H1 (cell line): ENCODE data around the gene CD37. TPM values are rescaled to one million over a fixed set of nuclear protein-coding genes. Genes with fewer than 3 reads are reported as not detected.

Experiments used
- CTCF ChIA-PET: fragments of 300-600 bp; sonication (Branson Sonifier 250); formaldehyde crosslinking; loops from one replicate; lab custom pipeline; 2021; ENCODE audit not compliant: partially characterized antibody; lab: Charles Lee
- POLR2A ChIA-PET: fragments of 300-600 bp; sonication (Branson Sonifier 250); formaldehyde crosslinking; loops from one replicate; lab custom pipeline; 2021; ENCODE audit warnings: inconsistent platforms; ENCODE audit not compliant: partially characterized antibody; lab: Charles Lee
- DNase-seq, 2 experiments: peaks; one replicate each; pipeline versions ENCODE4 v3.0.0 to v3.0.0-alpha.2; 2010 to 2022; ENCODE audit warnings: low spot score in 2 of 2, low read depth in 1 of 2, mixed read lengths in 1 of 2
- FAIRE-seq: peaks from 2 replicates; lab custom pipeline; 2011; peaks lifted over from hg19 to GRCh38; lab: Jason Lieb, UNC
- H2AFZ ChIP-seq: 2 replicates; pipeline ENCODE4 v1.8.1; 2012; ENCODE audit warnings: low read length, inconsistent platforms
- H2AK5ac ChIP-seq: 2 replicates; pipeline ENCODE4 v1.6.1; 2013; ENCODE audit warnings: low read depth, low read length
- H2BK120ac ChIP-seq: replicated peaks from 2 replicates; pipeline ENCODE3; 2013; ENCODE audit warnings: low read depth, low read length, inconsistent platforms
- H2BK12ac ChIP-seq: 2 replicates; pipeline ENCODE4 v1.6.1; 2013; ENCODE audit warnings: low read depth, low read length
- H2BK15ac ChIP-seq: 2 replicates; pipeline ENCODE4 v1.6.1; 2013; ENCODE audit warnings: low read length
- H2BK20ac ChIP-seq: 2 replicates; pipeline ENCODE4 v1.6.1; 2013; ENCODE audit warnings: low read length
- H2BK5ac ChIP-seq: 2 replicates; pipeline ENCODE4 v1.6.1; 2013; ENCODE audit warnings: low read depth, low read length
- H3K14ac ChIP-seq: 2 replicates; pipeline ENCODE4 v1.6.1; 2013; ENCODE audit warnings: inconsistent platforms; ENCODE audit not compliant: insufficient read length
- H3K18ac ChIP-seq: 2 replicates; pipeline ENCODE4 v1.6.1; 2013; ENCODE audit warnings: low read length; ENCODE audit errors: extremely low read depth
- H3K23ac ChIP-seq: 2 replicates; pipeline ENCODE4 v1.6.1; 2013; ENCODE audit warnings: inconsistent platforms; ENCODE audit not compliant: insufficient read length
- H3K23me2 ChIP-seq: 2 replicates; pipeline ENCODE4 v1.6.1; 2013; ENCODE audit warnings: low read depth, low read length
- H3K27ac ChIP-seq: 2 replicates; pipeline ENCODE4 v1.6.1; 2011; ENCODE audit warnings: low read depth, low read length, inconsistent platforms
- H3K27me3 ChIP-seq, 4 experiments: replicated peaks in 1 of 4; 1 replicate in 1 of 4; 2 replicates in 3 of 4; pipeline versions ENCODE4 v1.6.1 to v1.8.1; 2011 to 2013; ENCODE audit warnings: low read length in 3 of 4, mild to moderate bottlenecking in 3 of 4, inconsistent platforms in 2 of 4, mixed read lengths in 2 of 4, moderate library complexity in 1 of 4; ENCODE audit not compliant: control insufficient read depth in 3 of 4, insufficient read depth in 3 of 4; ENCODE audit errors: extremely low read depth in 1 of 4
- H3K36me3 ChIP-seq, 4 experiments: 2 replicates each; pipeline versions ENCODE4 v1.6.1 to v1.8.1; 2011 to 2013; ENCODE audit warnings: mild to moderate bottlenecking in 4 of 4, low read length in 3 of 4, moderate library complexity in 2 of 4, control low read depth in 1 of 4, inconsistent platforms in 1 of 4; ENCODE audit not compliant: insufficient read depth in 4 of 4, control insufficient read depth in 2 of 4
- H3K4ac ChIP-seq: replicated peaks from 2 replicates; pipeline ENCODE3; 2013; ENCODE audit warnings: low read length, low read depth, mixed read lengths, inconsistent platforms; ENCODE audit not compliant: insufficient read length
- H3K4me1 ChIP-seq, 4 experiments: replicated peaks in 1 of 4; 1 replicate in 1 of 4; 2 replicates in 3 of 4; pipeline versions ENCODE4 v1.6.1 to v1.8.1; 2011 to 2013; ENCODE audit warnings: low read length in 3 of 4, inconsistent platforms in 2 of 4, mixed read lengths in 1 of 4; ENCODE audit not compliant: insufficient read depth in 4 of 4, control insufficient read depth in 3 of 4
- H3K4me2 ChIP-seq, 2 experiments: 2 replicates each; pipeline versions ENCODE4 v1.6.1 to v1.8.1; 2011 to 2013; ENCODE audit warnings: low read depth in 2 of 2, low read length in 2 of 2, control low read depth in 1 of 2, inconsistent platforms in 1 of 2, mild to moderate bottlenecking in 1 of 2; ENCODE audit not compliant: insufficient read depth in 1 of 2
- H3K4me3 ChIP-seq, 4 experiments: fragments of 200-600, 300-600 bp in 1 of 4; sonication (generic), shearing (Covaris generic), sonication (Bioruptor Twin) in 1 of 4; 2 replicates each; pipeline versions ENCODE4 v1.5.1 to v1.8.1; 2011 to 2016; ENCODE audit warnings: low read length in 4 of 4, low read depth in 3 of 4, control low read depth in 2 of 4, inconsistent platforms in 2 of 4, mild to moderate bottlenecking in 2 of 4, mixed read lengths in 1 of 4, moderate library complexity in 1 of 4; ENCODE audit not compliant: insufficient read depth in 2 of 4; ENCODE audit errors: extremely low read depth in 1 of 4
- H3K56ac ChIP-seq: replicated peaks from 2 replicates; pipeline ENCODE3; 2013; ENCODE audit warnings: low read depth, mild to moderate bottlenecking, mixed read lengths, low read length, inconsistent platforms; ENCODE audit not compliant: insufficient read length
- H3K79me1 ChIP-seq: 2 replicates; pipeline ENCODE4 v1.6.1; 2013; ENCODE audit warnings: low read depth, low read length, control low read depth
- H3K79me2 ChIP-seq, 2 experiments: 2 replicates each; pipeline versions ENCODE4 v1.6.1 to v1.8.1; 2012 to 2013; ENCODE audit warnings: low read length in 2 of 2, mild to moderate bottlenecking in 2 of 2, inconsistent platforms in 1 of 2; ENCODE audit not compliant: insufficient read depth in 2 of 2, control insufficient read depth in 1 of 2
- H3K9ac ChIP-seq, 4 experiments: replicated peaks in 1 of 4; 1 replicate in 1 of 4; 2 replicates in 3 of 4; pipeline versions ENCODE4 v1.6.1 to v1.8.1; 2011 to 2013; ENCODE audit warnings: low read depth in 3 of 4, low read length in 3 of 4, control low read depth in 2 of 4, mild to moderate bottlenecking in 2 of 4, moderate library complexity in 2 of 4, inconsistent platforms in 1 of 4; ENCODE audit errors: extremely low read depth in 1 of 4
- H3K9me3 ChIP-seq, 2 experiments: 2 replicates each; pipeline versions ENCODE4 v1.6.1 to v1.8.1; 2012 to 2013; ENCODE audit warnings: mild to moderate bottlenecking in 2 of 2, moderate library complexity in 2 of 2, control low read depth in 1 of 2, inconsistent platforms in 1 of 2, low read depth in 1 of 2, low read length in 1 of 2, mixed read lengths in 1 of 2; ENCODE audit not compliant: insufficient read depth in 2 of 2
- H4K20me1 ChIP-seq, 2 experiments: replicated peaks in 1 of 2; 2 replicates each; pipeline versions ENCODE3 to v1.8.1; 2011 to 2013; ENCODE audit warnings: inconsistent platforms in 2 of 2, low read length in 2 of 2, mild to moderate bottlenecking in 1 of 2; ENCODE audit not compliant: insufficient read depth in 2 of 2, control insufficient read depth in 1 of 2
- H4K5ac ChIP-seq: 2 replicates; pipeline ENCODE4 v1.6.1; 2013; ENCODE audit warnings: low read length, low read depth, mixed read lengths, inconsistent platforms; ENCODE audit not compliant: insufficient read length
- H4K8ac ChIP-seq: 2 replicates; pipeline ENCODE4 v1.8.0; 2013; ENCODE audit warnings: mild to moderate bottlenecking, moderate library complexity, low read length, inconsistent platforms; ENCODE audit not compliant: insufficient read depth; ENCODE audit errors: extremely low read depth
- H4K91ac ChIP-seq: replicated peaks from 2 replicates; pipeline ENCODE3; 2013; ENCODE audit warnings: low read length, mixed read lengths, inconsistent platforms; ENCODE audit not compliant: insufficient read length
- CBX8 ChIP-seq: fragments of 300-800, 300-1000 bp; sonication (generic); IDR thresholded peaks from 2 replicates; pipeline ENCODE4 v1.7.1; 2016; ENCODE audit warnings: low read depth, low read length, borderline replicate concordance
- GTF2F1 ChIP-seq: IDR thresholded peaks from 2 replicates; pipeline ENCODE4 v1.6.1; 2012; ENCODE audit warnings: low read depth, low read length, improper control_type of control experiment, borderline replicate concordance
- WGBS, 2 experiments: shearing (Covaris generic) in 1 of 2; methylation state at CpG; one replicate each; pipeline versions ENCODE4 v1.1.6 to v1.1.7; 2013 to 2015; ENCODE audit warnings: low lambda C conversion rate in 2 of 2, mixed read lengths in 2 of 2, inconsistent platforms in 1 of 2, low coverage in 1 of 2, missing lambda C conversion rate in 1 of 2; ENCODE audit not compliant: insufficient replicate concordance in 2 of 2, insufficient coverage in 1 of 2, insufficient read length in 1 of 2; ENCODE audit errors: extremely low coverage in 1 of 2, missing lambda C conversion rate in 1 of 2; 5-methylcytosine and 5-hydroxymethylcytosine counted together
- polyA plus RNA-seq, 7 experiments: library from polyadenylated mRNA; depleted of rRNA in 3 of 7; stranded (reverse) in 5 of 7; unstranded in 2 of 7; fragments of >200 nt in 5 of 7; fragments of 200-250 nt in 2 of 7; gene quantifications; 1 replicate in 5 of 7; 2 replicates in 1 of 7; 4 replicates in 1 of 7; pipeline versions ENCODE4 v1.2.1 to v1.2.3, GENCODE V29; 2011 to 2013; ENCODE audit warnings: missing spikeins in 2 of 7, mixed read lengths in 2 of 7
- total RNA-seq: library from RNA; stranded (reverse); fragmentation: NEBNext Ultra II Directional; extraction: Animal tissue kit (Norgen Biotek cat#: 25700); gene quantifications from 2 replicates; pipeline ENCODE4 v1.2.1, GENCODE V29; 2021

Gene CD37
- total and polyA plus RNA-seq, 2 of the 8 experiments (the other 6 are each of a cell fraction or from before 2014, with no cell fraction given): not detected

GRCh38 chr19:49287141-49287770 is 48.0 kb upstream of the CD37 start:
- Histone ChIP-seq H4K5ac (no peak overlapping the region), H3K79me1 (no peaks in the 10 kb centered on the region), H4K20me1 (no peaks in the 10 kb centered on the region), H3K9me3 (peaks cover 6 to 9% of the 10 kb centered on the region in 2 experiments; a peak in 2 of 4 replicates), H4K91ac (no peak overlapping the region), H3K4ac (no peak overlapping the region), H3K9ac (no peak overlapping the region), H3K36me3 (no peaks in the 10 kb centered on the region), H3K23ac (no peak overlapping the region), H3K27ac (no peak overlapping the region), H3K4me1 (no peaks in the 10 kb centered on the region), H3K56ac (no peak overlapping the region), H3K79me2 (no peaks in the 10 kb centered on the region), H2BK120ac (no peak overlapping the region), H4K8ac (no peak overlapping the region), H2BK12ac (no peak overlapping the region), H2BK20ac (no peak overlapping the region), H3K4me2 (no peak overlapping the region), H3K4me3 (no peak overlapping the region), H2BK15ac (no peak overlapping the region), H2AFZ (no peak overlapping the region), H3K27me3 (no peaks in the 10 kb centered on the region), H3K18ac (no peak overlapping the region), H2BK5ac (no peak overlapping the region), H2AK5ac (no peak overlapping the region), H3K14ac (no peak overlapping the region), H3K23me2 (no peaks in the 10 kb centered on the region)
- no peak for FAIRE-seq
- ChIA-PET CTCF (no interaction called here), POLR2A (no interaction called here)
- 77% methylated on average over 2 of the region's 2 CpGs; no CpG with 5 or more reads in 1 of the 2 experiments for whole genome bisulfite sequencing, 2 experiments
- no peak for TF ChIP-seq CBX8
- no peak for TF ChIP-seq GTF2F1
- DNase-seq: no peak
